Mesenchymal stem cell (in vitro differentiated cells and primary cell): ENCODE data around the gene TMEM150A.
A peak's percentile ranks its signal among the peaks of the same experiment; 100 is the strongest.
"Not testable (repeated sequence)": the region's sequence is repeated elsewhere in the genome, so short reads cannot be mapped to it uniquely, and the experiment has no call there.

ENCODE experiments used
- DNase-seq: peaks from one replicate; pipeline ENCODE4 v3.0.0-alpha.2; 2013
- H2AFZ ChIP-seq: one replicate; pipeline ENCODE4 v1.6.1; 2013; ENCODE audit warnings: low read depth, mild to moderate bottlenecking, control low read depth, inconsistent platforms, low read length, moderate library complexity
- H2AK5ac ChIP-seq: 2 replicates; pipeline ENCODE4 v1.6.1; 2013; ENCODE audit warnings: low read length, moderate library complexity, mild to moderate bottlenecking, inconsistent platforms; ENCODE audit not compliant: severe bottlenecking
- H2BK120ac ChIP-seq: one replicate; pipeline ENCODE4 v1.6.1; 2013; ENCODE audit warnings: low read depth, mild to moderate bottlenecking, inconsistent platforms, low read length, moderate library complexity
- H2BK12ac ChIP-seq, 2 experiments: one replicate each; pipeline ENCODE4 v1.6.1; 2013; ENCODE audit warnings: inconsistent platforms in 2 of 2, low read length in 2 of 2, mild to moderate bottlenecking in 2 of 2, moderate library complexity in 2 of 2, control low read depth in 1 of 2
- H2BK15ac ChIP-seq: one replicate; pipeline ENCODE4 v1.6.1; 2013; ENCODE audit warnings: mild to moderate bottlenecking, low read depth, inconsistent platforms; ENCODE audit not compliant: poor library complexity, severe bottlenecking
- H2BK5ac ChIP-seq: 2 replicates; pipeline ENCODE4 v1.6.1; 2013; ENCODE audit warnings: low read depth, mild to moderate bottlenecking, low read length, control low read depth, inconsistent platforms; ENCODE audit not compliant: poor library complexity, severe bottlenecking
- H3K14ac ChIP-seq, 2 experiments: one replicate each; pipeline ENCODE4 v1.6.1; 2013; ENCODE audit warnings: inconsistent platforms in 2 of 2, low read length in 2 of 2, control low read depth in 1 of 2, mild to moderate bottlenecking in 1 of 2, moderate library complexity in 1 of 2
- H3K18ac ChIP-seq, 2 experiments: one replicate each; pipeline ENCODE4 v1.6.1; 2013; ENCODE audit warnings: inconsistent platforms in 2 of 2, low read length in 2 of 2, control low read depth in 1 of 2, low read depth in 1 of 2, mild to moderate bottlenecking in 1 of 2
- H3K23ac ChIP-seq, 2 experiments: one replicate each; pipeline ENCODE4 v1.6.1; 2013; ENCODE audit warnings: inconsistent platforms in 2 of 2, low read length in 2 of 2, mild to moderate bottlenecking in 2 of 2, moderate library complexity in 2 of 2, control low read depth in 1 of 2
- H3K27ac ChIP-seq: 2 replicates; pipeline ENCODE4 v1.5.1; 2013; ENCODE audit warnings: mild to moderate bottlenecking, moderate library complexity, low read length, control low read depth, inconsistent platforms; ENCODE audit not compliant: poor library complexity, severe bottlenecking
- H3K27me3 ChIP-seq, 2 experiments: 2 replicates each; pipeline versions ENCODE4 v1.6.1 to v1.7.0; 2013; ENCODE audit warnings: low read length in 2 of 2, mild to moderate bottlenecking in 2 of 2, moderate library complexity in 2 of 2, control low read depth in 1 of 2, inconsistent platforms in 1 of 2; ENCODE audit not compliant: control insufficient read depth in 1 of 2, insufficient read depth in 1 of 2
- H3K36me3 ChIP-seq, 2 experiments: 2 replicates each; pipeline versions ENCODE4 v1.6.1 to v1.7.0; 2013; ENCODE audit warnings: low read length in 2 of 2, control low read depth in 1 of 2, inconsistent platforms in 1 of 2, low read depth in 1 of 2, mild to moderate bottlenecking in 1 of 2; ENCODE audit not compliant: insufficient read depth in 2 of 2, control insufficient read depth in 1 of 2
- H3K4ac ChIP-seq, 2 experiments: one replicate each; pipeline ENCODE4 v1.6.1; 2013; ENCODE audit warnings: inconsistent platforms in 2 of 2, low read length in 2 of 2, mild to moderate bottlenecking in 2 of 2, moderate library complexity in 2 of 2, control low read depth in 1 of 2, low read depth in 1 of 2
- H3K4me1 ChIP-seq: 2 replicates; pipeline ENCODE4 v1.6.1; 2013; ENCODE audit warnings: low read depth, low read length, control low read depth; ENCODE audit not compliant: control insufficient read depth, insufficient read depth
- H3K4me2 ChIP-seq: 2 replicates; pipeline ENCODE4 v1.6.1; 2013; ENCODE audit warnings: low read length, mild to moderate bottlenecking, inconsistent platforms; ENCODE audit not compliant: poor library complexity, severe bottlenecking
- H3K4me3 ChIP-seq, 2 experiments: 2 replicates each; pipeline versions ENCODE4 v1.5.1 to v1.7.0; 2013; ENCODE audit warnings: low read length in 2 of 2, mild to moderate bottlenecking in 2 of 2, control low read depth in 1 of 2, low read depth in 1 of 2; ENCODE audit not compliant: insufficient read depth in 1 of 2
- H3K79me1 ChIP-seq: replicated peaks from 2 replicates; pipeline ENCODE4 v1.6.1; 2013; ENCODE audit warnings: mild to moderate bottlenecking, control low read depth, low read length, inconsistent platforms; ENCODE audit not compliant: poor library complexity, severe bottlenecking
- H3K9ac ChIP-seq: 2 replicates; pipeline ENCODE4 v1.7.0; 2013; ENCODE audit warnings: mild to moderate bottlenecking, low read length, moderate library complexity
- H3K9me3 ChIP-seq: 2 replicates; pipeline ENCODE4 v1.7.0; 2013; ENCODE audit warnings: mild to moderate bottlenecking, low read length; ENCODE audit not compliant: control insufficient read depth
- H4K8ac ChIP-seq: one replicate; pipeline ENCODE4 v1.6.1; 2013; ENCODE audit warnings: inconsistent platforms, mild to moderate bottlenecking, low read length, moderate library complexity
- H4K91ac ChIP-seq: one replicate; pipeline ENCODE4 v1.6.1; 2013; ENCODE audit warnings: mild to moderate bottlenecking, low read length, inconsistent platforms
- WGBS: methylation state at CpG from one replicate; pipeline ENCODE4 v1.1.7; 2013; ENCODE audit warnings: mixed read lengths; 5-methylcytosine and 5-hydroxymethylcytosine counted together

The TMEM150A gene

GRCh38 chr2:85595301-85596025, 7.0 kb downstream of the TMEM150A start, which contains the start of gene RNF181:
TSS of gene RNF181 (plus strand) at chr2:85595745. CDS start at chr2:85595764, 19 bp downstream.
- DNase-seq: peak; percentile 99
- Histone ChIP-seq H3K27ac (peak within 1 kb of the TSS; percentile 83), H2BK120ac (peak within 1 kb of the TSS; percentile 34), H3K4ac (peak within 1 kb of the TSS; percentile 37 to 98), H4K8ac (peak within 1 kb of the TSS; percentile 62), H2BK5ac (no peak within 1 kb of the TSS), H3K18ac (peak within 1 kb of the TSS; percentile 25 to 95), H3K4me1 (peaks cover 27% of the 10 kb centered on the region), H2AFZ (peak within 1 kb of the TSS; percentile 51), H4K91ac (peak within 1 kb of the TSS; percentile 23), H3K14ac (peak within 1 kb of the TSS in 1 of 2 experiments; percentile 95), H3K4me2 (peak within 1 kb of the TSS; percentile 74), H2BK15ac (no peak within 1 kb of the TSS), H3K9me3 (no peaks in the 10 kb centered on the region), H2BK12ac (peak within 1 kb of the TSS in 1 of 2 experiments; percentile 31), H2AK5ac (peak within 1 kb of the TSS; percentile 18), H3K9ac (peak within 1 kb of the TSS; percentile 94), H3K36me3 (peaks cover 45 to 46% of the 10 kb centered on the region in 2 experiments), H3K4me3 (peak within 1 kb of the TSS; percentile 90 to 92), H3K79me1 (peaks cover 31% of the 10 kb centered on the region), H3K23ac (no peak within 1 kb of the TSS), H3K27me3 (no peaks in the 10 kb centered on the region)
- WGBS: under 1% methylated on average over 47 of the region's 47 CpGs

GRCh38 chr2:85594715-85595300, 7.7 kb downstream of the TMEM150A start:
- peaks cover 31% of the 10 kb centered on the region for H3K79me1 ChIP-seq
- no peak overlapping the region for H2BK5ac ChIP-seq
- no peak overlapping the region for H3K14ac ChIP-seq
- H3K4me2 ChIP-seq: peak overlapping the region; percentile 44
- no peak overlapping the region for H3K23ac ChIP-seq
- H3K9ac ChIP-seq: peak overlapping the region; percentile 94
- H2BK120ac ChIP-seq: no peak overlapping the region
- peaks cover 29% of the 10 kb centered on the region for H3K4me1 ChIP-seq
- H2BK15ac ChIP-seq: no peak overlapping the region
- peak overlapping the region in 1 of 2 experiments; percentile 93 for H3K18ac ChIP-seq
- peak overlapping the region; percentile 23 for H4K91ac ChIP-seq
- peak overlapping the region; percentile 83 for H3K27ac ChIP-seq
- H3K4me3 ChIP-seq: peak overlapping the region; percentile 61 to 92
- peak overlapping the region; percentile 62 for H4K8ac ChIP-seq
- no peak overlapping the region for H2BK12ac ChIP-seq
- no peaks in the 10 kb centered on the region for H3K27me3 ChIP-seq
- 27% methylated on average over 13 of the region's 13 CpGs for WGBS
- H3K9me3 ChIP-seq: no peaks in the 10 kb centered on the region
- H2AFZ ChIP-seq: no peak overlapping the region
- DNase-seq: no peak
- H3K4ac ChIP-seq: no peak overlapping the region
- H3K36me3 ChIP-seq: peaks cover 38 to 40% of the 10 kb centered on the region in 2 experiments
- peak overlapping the region; percentile 61 for H2AK5ac ChIP-seq

GRCh38 chr2:85593023-85593422, 9.5 kb downstream of the TMEM150A start:
- WGBS: 85% methylated on average over 3 of the region's 3 CpGs
- no peak overlapping the region for H2BK12ac ChIP-seq
- no peak overlapping the region for H3K4ac ChIP-seq

GRCh38 chr2:85592299-85592698, 10.2 kb downstream of the TMEM150A start:
- not testable (repeated sequence) for H3K9me3 ChIP-seq, H2AFZ ChIP-seq, H3K9ac ChIP-seq, H3K18ac ChIP-seq, H3K23ac ChIP-seq, H4K91ac ChIP-seq, H3K14ac ChIP-seq, H2BK15ac ChIP-seq, H3K27ac ChIP-seq, H3K27me3 ChIP-seq, H3K4me3 ChIP-seq, H2BK5ac ChIP-seq, H2AK5ac ChIP-seq, DNase-seq, H3K4me2 ChIP-seq, H2BK120ac ChIP-seq, H4K8ac ChIP-seq, H3K4ac ChIP-seq
- Histone ChIP-seq H3K36me3 (peaks cover 16 to 17% of the 10 kb centered on the region in 2 experiments), H2BK12ac (peak overlapping the region in 1 of 2 experiments; percentile 14), H3K4me1 (peaks cover 36% of the 10 kb centered on the region), H3K79me1 (peaks cover 16% of the 10 kb centered on the region)
- whole genome bisulfite sequencing: 92% methylated on average over 4 of the region's 9 CpGs

More at GRCh38 chr2:85593023-85593422, 9.5 kb downstream of the TMEM150A start:
- no peak overlapping the region for H4K91ac ChIP-seq
- H3K18ac ChIP-seq: no peak overlapping the region
- H3K27ac ChIP-seq: no peak overlapping the region
- H2BK5ac ChIP-seq: no peak overlapping the region
- H2AK5ac ChIP-seq: no peak overlapping the region
- peaks cover 33% of the 10 kb centered on the region for H3K4me1 ChIP-seq
- H3K36me3 ChIP-seq: peaks cover 22% of the 10 kb centered on the region in 2 experiments
- no peak overlapping the region for H2BK15ac ChIP-seq
- no peak overlapping the region for H3K23ac ChIP-seq
- H3K4me2 ChIP-seq: no peak overlapping the region
- no peak overlapping the region for H3K9ac ChIP-seq
- H3K79me1 ChIP-seq: peaks cover 19% of the 10 kb centered on the region
- no peak overlapping the region for H4K8ac ChIP-seq
- no peaks in the 10 kb centered on the region for H3K9me3 ChIP-seq
- H2BK120ac ChIP-seq: no peak overlapping the region
- no peaks in the 10 kb centered on the region for H3K27me3 ChIP-seq
- no peak overlapping the region for H3K14ac ChIP-seq
- DNase-seq: no peak
- H2AFZ ChIP-seq: no peak overlapping the region
- no peak overlapping the region for H3K4me3 ChIP-seq
